IMR-90 (cell line): ENCODE results near the gene PDCD2. TPM values are rescaled to one million over a fixed set of nuclear protein-coding genes. Genes with fewer than 3 reads are reported as not detected.

Experiments
- ATAC-seq: fragments of 200-7000 bp; cut with Tn5 transposase; 2 replicates; pipeline ENCODE4 v1.9.1; 2020; ENCODE audit warnings: low read depth, mild to moderate bottlenecking, moderate library complexity
- BruUV-seq: library from RNA; stranded (reverse); fragments of 400-500 nt; replicated peaks from 2 replicates; lab custom pipeline; 2021; lab: Mats Ljungman, UMichigan
- CTCF ChIA-PET: fragments of 300-600 bp; formaldehyde crosslinking; extraction: SDS; loops from one replicate; lab custom pipeline; 2021; ENCODE audit warnings: antibody characterized with exemption; lab: Yijun Ruan, JAX
- POLR2A ChIA-PET: fragments of 300-600 bp; sonication (Branson Sonifier 250); formaldehyde crosslinking; loops from one replicate; lab custom pipeline; 2022; ENCODE audit warnings: antibody characterized with exemption; ENCODE audit not compliant: unreplicated experiment; lab: Charles Lee
- DNase-seq: peaks from one replicate; pipeline ENCODE4 v3.0.0; 2013
- H2AFZ ChIP-seq: replicated peaks from 2 replicates; pipeline ENCODE3; 2013; ENCODE audit warnings: low read length, mild to moderate bottlenecking; ENCODE audit not compliant: poor library complexity
- H2AK5ac ChIP-seq: 2 replicates; pipeline ENCODE4 v1.6.1; 2013; ENCODE audit warnings: low read depth, low read length, inconsistent platforms
- H2AK9ac ChIP-seq: replicated peaks from 2 replicates; pipeline ENCODE3; 2013; ENCODE audit warnings: mild to moderate bottlenecking, low read depth, low read length, moderate library complexity; ENCODE audit not compliant: poor library complexity
- H2BK120ac ChIP-seq: 2 replicates; pipeline ENCODE4 v1.6.1; 2013; ENCODE audit warnings: low read depth, low read length, inconsistent platforms
- H2BK15ac ChIP-seq: 3 replicates; pipeline ENCODE4 v1.6.1; 2013; ENCODE audit warnings: low read depth, low read length, inconsistent platforms
- H2BK20ac ChIP-seq: 2 replicates; pipeline ENCODE4 v1.6.1; 2013; ENCODE audit warnings: low read depth, mild to moderate bottlenecking, inconsistent platforms, low read length, moderate library complexity
- H2BK5ac ChIP-seq: 2 replicates; pipeline ENCODE4 v1.6.1; 2013; ENCODE audit warnings: mild to moderate bottlenecking, low read depth, low read length, inconsistent platforms; ENCODE audit not compliant: poor library complexity, severe bottlenecking
- H3K14ac ChIP-seq: replicated peaks from 2 replicates; pipeline ENCODE4 v1.6.1; 2013; ENCODE audit warnings: low read depth, low read length, inconsistent platforms
- H3K18ac ChIP-seq: 2 replicates; pipeline ENCODE4 v1.6.1; 2013; ENCODE audit warnings: low read depth, low read length, control low read depth
- H3K23ac ChIP-seq: 2 replicates; pipeline ENCODE4 v1.6.1; 2013; ENCODE audit warnings: low read depth, low read length, inconsistent platforms
- H3K27ac ChIP-seq: 2 replicates; pipeline ENCODE4 v1.5.1; 2013; ENCODE audit warnings: mild to moderate bottlenecking, control low read depth, low read length; ENCODE audit not compliant: insufficient read depth
- H3K27me3 ChIP-seq: 2 replicates; pipeline ENCODE4 v1.6.1; 2013; ENCODE audit warnings: low read length; ENCODE audit not compliant: control insufficient read depth, insufficient read depth
- H3K36me3 ChIP-seq: 2 replicates; pipeline ENCODE4 v1.6.1; 2013; ENCODE audit warnings: low read length, mixed read lengths; ENCODE audit not compliant: control insufficient read depth, insufficient read depth
- H3K4ac ChIP-seq: 2 replicates; pipeline ENCODE4 v1.6.1; 2013; ENCODE audit warnings: low read depth, low read length, inconsistent platforms
- H3K4me1 ChIP-seq: 2 replicates; pipeline ENCODE4 v1.6.1; 2013; ENCODE audit warnings: low read length, mixed read lengths; ENCODE audit not compliant: control insufficient read depth, insufficient read depth
- H3K4me2 ChIP-seq: 2 replicates; pipeline ENCODE4 v1.6.1; 2013; ENCODE audit warnings: low read depth, mild to moderate bottlenecking, control low read depth, low read length, moderate library complexity
- H3K4me3 ChIP-seq: 2 replicates; pipeline ENCODE4 v1.5.1; 2013; ENCODE audit warnings: low read depth, mild to moderate bottlenecking, control low read depth, low read length, moderate library complexity; ENCODE audit not compliant: insufficient read depth
- H3K56ac ChIP-seq: 2 replicates; pipeline ENCODE4 v1.6.1; 2013; ENCODE audit warnings: low read length, inconsistent platforms; ENCODE audit not compliant: insufficient read depth; ENCODE audit errors: extremely low read depth
- H3K79me1 ChIP-seq, 2 experiments: 2 replicates each; pipeline ENCODE4 v1.6.1; 2013; ENCODE audit warnings: low read length in 2 of 2, inconsistent platforms in 1 of 2, low read depth in 1 of 2
- H3K9ac ChIP-seq: 2 replicates; pipeline ENCODE4 v1.6.1; 2013; ENCODE audit warnings: low read depth, low read length, control low read depth
- H3K9me1 ChIP-seq: 2 replicates; pipeline ENCODE4 v1.6.1; 2013; ENCODE audit warnings: low read length, inconsistent platforms; ENCODE audit not compliant: insufficient read depth
- H3K9me3 ChIP-seq: 2 replicates; pipeline ENCODE4 v1.6.1; 2013; ENCODE audit warnings: low read length; ENCODE audit not compliant: control insufficient read depth, insufficient read depth
- H4K20me1 ChIP-seq: 2 replicates; pipeline ENCODE4 v1.6.1; 2013; ENCODE audit warnings: low read length, inconsistent platforms; ENCODE audit not compliant: insufficient read depth
- H4K5ac ChIP-seq: 2 replicates; pipeline ENCODE4 v1.6.1; 2013; ENCODE audit warnings: mild to moderate bottlenecking, low read depth, low read length, control low read depth
- H4K8ac ChIP-seq, 2 experiments: 2 replicates each; pipeline ENCODE4 v1.6.1; 2013; ENCODE audit warnings: low read depth in 2 of 2, low read length in 2 of 2, control low read depth in 1 of 2, inconsistent platforms in 1 of 2
- H4K91ac ChIP-seq: 2 replicates; pipeline ENCODE4 v1.6.1; 2013; ENCODE audit warnings: low read depth, low read length, inconsistent platforms; ENCODE audit not compliant: insufficient read depth
- CEBPB ChIP-seq: IDR thresholded peaks from 2 replicates; pipeline ENCODE4 v1.6.1; 2012; ENCODE audit warnings: low read depth, low read length, improper control_type of control experiment
- FOS ChIP-seq: fragments of 150-350 bp; IDR thresholded peaks from 2 replicates; pipeline ENCODE4 v1.6.1; 2016; ENCODE audit warnings: low read depth, low read length
- RCOR1 ChIP-seq: IDR thresholded peaks from 2 replicates; pipeline ENCODE4 v1.6.1; 2012; ENCODE audit warnings: mild to moderate bottlenecking, low read length, improper control_type of control experiment; ENCODE audit not compliant: insufficient replicate concordance
- WGBS, 2 experiments: methylation state at CpG; one replicate each; pipeline versions ENCODE4 v1.1.5 to v1.1.7; 2013; ENCODE audit warnings: missing lambda C conversion rate in 2 of 2; ENCODE audit not compliant: insufficient read length in 1 of 2; ENCODE audit errors: extremely low coverage in 2 of 2; 5-methylcytosine and 5-hydroxymethylcytosine counted together
- dilution Hi-C: fragments of 300-500 bp; cut with HindIII; formaldehyde crosslinking; loops from one replicate; pipeline ENCODE4 v1.14.3; 2018; ENCODE audit warnings: low sequenced_read_pairs; ENCODE audit not compliant: unreplicated experiment
- in situ Hi-C: fragments of 300-500 bp; cut with MboI; formaldehyde crosslinking; loops from 3 replicates; pipeline ENCODE4 v1.14.3; 2019; ENCODE audit warnings: low sequenced_read_pairs, inconsistent platforms, mixed read lengths
- intact Hi-C: fragments of 100-400 bp; cut with micrococcal nuclease; formaldehyde crosslinking; loops from 2 replicates; pipeline ENCODE4 v1.10.0; 2022
- polyA plus RNA-seq, 3 experiments: library from polyadenylated mRNA; depleted of rRNA; stranded (reverse); fragments of >200 nt; gene quantifications; 2 replicates each; pipeline ENCODE4 v1.2.3, GENCODE V29; 2012; ENCODE audit warnings: low replicate concordance in 1 of 3
- total RNA-seq: library from RNA; depleted of rRNA; stranded (reverse); fragments of >200 nt; gene quantifications from 2 replicates; pipeline ENCODE4 v1.2.3, GENCODE V29; 2012

The PDCD2 gene
- total and polyA plus RNA-seq, 2 of the 4 experiments (the other 2 are of a cell fraction), result 46.1 to 48.8 TPM

DNA sequence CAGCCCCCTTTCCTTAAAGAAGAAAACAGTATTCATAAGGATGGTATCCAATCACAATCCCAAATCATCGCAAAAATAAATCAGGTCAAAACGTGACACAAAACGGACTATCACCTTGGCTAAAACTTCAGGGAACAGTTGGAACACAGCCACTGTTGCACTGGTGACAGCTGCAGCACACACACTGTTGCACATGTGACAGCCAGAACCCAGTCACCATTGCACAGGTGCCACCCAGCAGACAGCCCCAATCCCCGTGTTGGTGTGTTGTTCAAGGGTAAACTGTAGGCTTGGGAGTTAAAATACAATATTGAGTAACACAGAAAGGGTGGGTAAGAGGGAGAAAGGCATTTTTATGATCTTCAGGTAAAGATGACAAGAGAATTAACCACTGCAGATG is 47.1 kb downstream of the PDCD2 start:
- CTCF ChIA-PET, result interaction anchor here (1.1 kb wide), 2 partner anchors 10 to 1117 kb away, joined by 3 read pairs; no protein-coding TSS in a partner anchor
- Histone ChIP-seq H3K9ac (no peak overlapping the region), H3K56ac (no peak overlapping the region), H3K18ac (no peak overlapping the region), H3K36me3 (peaks cover 40% of the 10 kb centered on the region), H2BK20ac (no peak overlapping the region), H4K8ac (no peak overlapping the region), H2BK5ac (no peak overlapping the region), H3K14ac (no peak overlapping the region), H3K4ac (no peak overlapping the region), H2AFZ (no peak overlapping the region), H3K4me3 (no peak overlapping the region), H3K79me1 (peaks cover 19 to 40% of the 10 kb centered on the region in 2 experiments; a peak in 3 of 4 replicates), H3K27ac (no peak overlapping the region), H4K91ac (no peak overlapping the region), H3K9me1 (no peaks in the 10 kb centered on the region), H2BK120ac (no peak overlapping the region), H3K4me2 (no peak overlapping the region), H2AK9ac (no peak overlapping the region), H3K23ac (no peak overlapping the region), H2AK5ac (no peak overlapping the region), H2BK15ac (no peak overlapping the region), H4K5ac (no peak overlapping the region), H3K4me1 (peaks cover 7% of the 10 kb centered on the region), H3K27me3 (no peaks in the 10 kb centered on the region), H3K9me3 (no peaks in the 10 kb centered on the region), H4K20me1 (peaks cover 15% of the 10 kb centered on the region)
- dilution Hi-C loops (no loop called here), intact Hi-C loops (no loop called here), in situ Hi-C loops (loop anchor here (10.0 kb wide), 1 partner anchor 823 kb away; no protein-coding TSS in a partner anchor)
- TF ChIP-seq CEBPB (no peak), FOS (no peak), RCOR1 (no peak)
- no peak for ATAC-seq
- no peak for DNase-seq
- POLR2A ChIA-PET, result no interaction called here
- 100% methylated on average over 3 of the region's 4 CpGs; no CpG with 5 or more reads in 1 of the 2 experiments for WGBS, 2 experiments
- no TSS peak for BruUV-seq
